ENCODE measurements around the gene RASA1.

The RASA1 gene

DNA sequence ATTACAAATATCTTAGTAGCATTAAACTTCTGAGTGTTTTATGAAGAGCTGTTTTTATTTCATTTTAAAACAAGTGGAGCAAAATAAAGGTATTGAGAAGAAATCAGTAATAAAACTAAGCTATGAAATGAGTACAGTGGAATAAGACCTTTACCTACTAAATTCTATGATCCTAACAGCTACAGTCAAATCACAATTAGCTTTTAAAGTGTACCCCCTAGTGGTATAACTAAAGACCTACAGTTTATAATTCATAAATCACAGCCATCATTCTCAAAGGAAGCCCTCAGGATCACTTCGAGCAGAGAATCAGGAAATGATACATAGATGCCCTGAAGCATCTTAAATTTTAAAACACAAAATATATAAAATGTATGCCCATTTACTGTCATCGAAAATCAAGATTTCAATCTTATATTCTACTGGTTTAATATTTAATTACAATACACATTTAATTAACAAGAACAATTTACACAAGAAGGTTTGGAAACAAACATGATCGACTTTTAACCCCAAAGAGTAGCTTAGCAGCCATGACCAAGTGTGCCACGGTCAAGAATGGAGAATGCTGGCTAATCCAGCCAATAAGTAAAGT lies 132.7 kb downstream of the RASA1 start:
- TF ChIP-seq, protein P1, sequence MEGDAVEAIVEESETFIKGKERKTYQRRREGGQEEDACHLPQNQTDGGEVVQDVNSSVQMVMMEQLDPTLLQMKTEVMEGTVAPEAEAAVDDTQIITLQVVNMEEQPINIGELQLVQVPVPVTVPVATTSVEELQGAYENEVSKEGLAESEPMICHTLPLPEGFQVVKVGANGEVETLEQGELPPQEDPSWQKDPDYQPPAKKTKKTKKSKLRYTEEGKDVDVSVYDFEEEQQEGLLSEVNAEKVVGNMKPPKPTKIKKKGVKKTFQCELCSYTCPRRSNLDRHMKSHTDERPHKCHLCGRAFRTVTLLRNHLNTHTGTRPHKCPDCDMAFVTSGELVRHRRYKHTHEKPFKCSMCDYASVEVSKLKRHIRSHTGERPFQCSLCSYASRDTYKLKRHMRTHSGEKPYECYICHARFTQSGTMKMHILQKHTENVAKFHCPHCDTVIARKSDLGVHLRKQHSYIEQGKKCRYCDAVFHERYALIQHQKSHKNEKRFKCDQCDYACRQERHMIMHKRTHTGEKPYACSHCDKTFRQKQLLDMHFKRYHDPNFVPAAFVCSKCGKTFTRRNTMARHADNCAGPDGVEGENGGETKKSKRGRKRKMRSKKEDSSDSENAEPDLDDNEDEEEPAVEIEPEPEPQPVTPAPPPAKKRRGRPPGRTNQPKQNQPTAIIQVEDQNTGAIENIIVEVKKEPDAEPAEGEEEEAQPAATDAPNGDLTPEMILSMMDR (IDR thresholded peaks at IDR 0.05; ENCODE audit: low read depth, low read length), result no peak
- TF ChIP-seq MYC (IDR thresholded peaks at IDR 0.05; ENCODE audit: low read depth, low read length), result no peak
- no peak for TF ChIP-seq POLR2A (IDR thresholded peaks at IDR 0.05; ENCODE audit: extremely low read depth, insufficient read length)
- TF ChIP-seq, protein P2, sequence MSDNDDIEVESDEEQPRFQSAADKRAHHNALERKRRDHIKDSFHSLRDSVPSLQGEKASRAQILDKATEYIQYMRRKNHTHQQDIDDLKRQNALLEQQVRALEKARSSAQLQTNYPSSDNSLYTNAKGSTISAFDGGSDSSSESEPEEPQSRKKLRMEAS (IDR thresholded peaks at IDR 0.05; ENCODE audit: low read depth, low read length), result no peak
- H3K4me3 ChIP-seq (ENCODE audit: low read depth, low read length), result no peak overlapping the region
- DNase-seq (ENCODE audit: low read depth), result peak; percentile 57

DNA sequence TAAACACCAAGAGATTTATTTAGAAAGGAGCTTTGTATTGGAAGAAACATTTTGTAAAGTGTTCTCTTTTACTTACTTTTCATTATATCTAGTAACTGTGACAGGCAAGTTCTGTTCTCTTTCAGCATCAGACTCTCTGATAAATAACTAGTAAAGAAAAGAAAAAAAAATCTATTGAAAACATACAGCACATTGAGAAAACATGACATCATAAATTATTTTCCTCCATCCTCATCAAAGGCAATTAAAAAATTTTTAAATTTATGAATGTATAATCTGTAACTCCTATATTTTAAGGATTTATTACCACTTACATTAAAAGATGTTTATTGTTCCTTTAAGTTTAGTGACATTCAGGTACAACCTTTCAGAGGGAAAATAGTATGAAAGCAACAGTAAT lies 133.9 kb downstream of the RASA1 start:
- H3K4me3 ChIP-seq (ENCODE audit: low read depth, low read length), result no peak overlapping the region
- no peak for DNase-seq (ENCODE audit: low read depth)
- TF ChIP-seq, protein P2 (IDR thresholded peaks at IDR 0.05; ENCODE audit: low read depth, low read length), result no peak
- no peak for TF ChIP-seq MYC (IDR thresholded peaks at IDR 0.05; ENCODE audit: low read depth, low read length)
- TF ChIP-seq, protein P1 (IDR thresholded peaks at IDR 0.05; ENCODE audit: low read depth, low read length), result no peak
- TF ChIP-seq POLR2A (IDR thresholded peaks at IDR 0.05; ENCODE audit: extremely low read depth, insufficient read length), result no peak

DNA sequence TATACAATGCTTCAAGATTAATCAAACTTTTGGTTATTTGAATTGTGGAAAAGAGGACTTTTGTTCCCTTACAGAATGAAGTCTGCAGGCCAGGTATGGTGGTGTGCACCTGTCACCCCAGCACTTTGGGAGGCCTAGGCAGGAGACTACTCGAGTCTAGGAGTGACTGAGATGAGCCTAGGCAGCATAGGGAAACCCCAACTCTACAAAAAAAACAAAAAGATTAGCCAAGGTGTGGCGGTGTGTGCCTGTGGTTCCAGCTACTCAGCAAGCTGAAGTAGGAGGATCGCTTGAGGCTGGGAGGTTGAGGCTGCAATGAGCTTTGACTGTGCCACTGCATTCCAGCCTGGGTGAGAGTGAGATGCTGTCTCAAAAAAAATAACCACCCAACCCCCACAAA lies 135.7 kb downstream of the RASA1 start:
- H3K4me3 ChIP-seq (ENCODE audit: low read depth, low read length), result no peak overlapping the region
- TF ChIP-seq POLR2A (IDR thresholded peaks at IDR 0.05; ENCODE audit: extremely low read depth, insufficient read length) (no peak), MYC (IDR thresholded peaks at IDR 0.05; ENCODE audit: low read depth, low read length) (no peak)
- TF ChIP-seq, protein P2 (IDR thresholded peaks at IDR 0.05; ENCODE audit: low read depth, low read length), result no peak
- TF ChIP-seq, protein P1 (IDR thresholded peaks at IDR 0.05; ENCODE audit: low read depth, low read length), result no peak
- DNase-seq (ENCODE audit: low read depth), result no peak

DNA sequence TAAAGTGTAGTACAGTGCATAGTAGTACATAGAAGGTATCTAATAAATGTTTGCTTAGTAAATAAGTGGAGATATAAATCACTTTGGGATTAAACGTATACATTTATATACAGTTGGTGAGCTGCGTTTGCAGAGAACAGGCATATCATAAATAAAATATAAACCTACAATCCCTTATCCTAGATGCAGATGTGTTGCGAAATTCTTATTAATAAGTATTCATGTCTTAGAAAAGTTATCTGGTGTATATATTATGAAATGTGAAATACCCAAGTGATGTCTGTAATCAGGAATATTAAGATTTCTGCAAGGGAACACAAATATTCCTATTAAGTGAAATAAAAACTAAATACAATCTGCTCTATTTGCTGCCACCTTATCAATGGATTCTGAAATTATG lies 136.2 kb downstream of the RASA1 start:
- H3K4me3 ChIP-seq (ENCODE audit: low read depth, low read length), result no peak overlapping the region
- TF ChIP-seq POLR2A (IDR thresholded peaks at IDR 0.05; ENCODE audit: extremely low read depth, insufficient read length) (no peak), MYC (IDR thresholded peaks at IDR 0.05; ENCODE audit: low read depth, low read length) (no peak)
- TF ChIP-seq, protein P1 (IDR thresholded peaks at IDR 0.05; ENCODE audit: low read depth, low read length), result no peak
- TF ChIP-seq, protein P2 (IDR thresholded peaks at IDR 0.05; ENCODE audit: low read depth, low read length), result no peak
- DNase-seq (ENCODE audit: low read depth), result no peak

DNA sequence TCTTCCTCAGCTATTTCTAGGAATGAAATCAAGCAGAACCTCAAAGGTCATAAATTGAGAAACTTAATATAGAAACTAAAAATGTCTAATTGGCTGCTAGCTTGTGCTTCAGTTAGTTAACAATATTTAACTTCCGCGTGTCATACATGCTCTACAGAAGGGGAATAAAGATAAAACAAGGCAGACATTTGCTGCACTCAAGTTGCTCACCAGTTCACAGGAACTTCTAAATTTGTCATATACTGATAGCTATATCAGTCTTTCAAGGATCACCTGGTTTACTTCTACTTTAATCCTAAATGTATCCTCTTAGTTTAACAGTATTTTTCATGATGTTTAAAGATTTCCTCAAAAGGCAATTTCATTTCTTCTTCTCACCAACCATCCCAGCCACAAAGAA lies 136.7 kb downstream of the RASA1 start:
- no peak for DNase-seq (ENCODE audit: low read depth)
- H3K4me3 ChIP-seq (ENCODE audit: low read depth, low read length), result no peak overlapping the region
- TF ChIP-seq, protein P1 (IDR thresholded peaks at IDR 0.05; ENCODE audit: low read depth, low read length), result no peak
- TF ChIP-seq MYC (IDR thresholded peaks at IDR 0.05; ENCODE audit: low read depth, low read length) (no peak), POLR2A (IDR thresholded peaks at IDR 0.05; ENCODE audit: extremely low read depth, insufficient read length) (no peak)
- TF ChIP-seq, protein P2 (IDR thresholded peaks at IDR 0.05; ENCODE audit: low read depth, low read length), result no peak
